Amniotic stem cell (primary cell): ENCODE data around the gene ADORA3.

ENCODE experiments used
- DNase-seq: peaks from one replicate; lab custom pipeline; 2025; lab: John Stamatoyannopoulos, UW

Gene ADORA3

DNA sequence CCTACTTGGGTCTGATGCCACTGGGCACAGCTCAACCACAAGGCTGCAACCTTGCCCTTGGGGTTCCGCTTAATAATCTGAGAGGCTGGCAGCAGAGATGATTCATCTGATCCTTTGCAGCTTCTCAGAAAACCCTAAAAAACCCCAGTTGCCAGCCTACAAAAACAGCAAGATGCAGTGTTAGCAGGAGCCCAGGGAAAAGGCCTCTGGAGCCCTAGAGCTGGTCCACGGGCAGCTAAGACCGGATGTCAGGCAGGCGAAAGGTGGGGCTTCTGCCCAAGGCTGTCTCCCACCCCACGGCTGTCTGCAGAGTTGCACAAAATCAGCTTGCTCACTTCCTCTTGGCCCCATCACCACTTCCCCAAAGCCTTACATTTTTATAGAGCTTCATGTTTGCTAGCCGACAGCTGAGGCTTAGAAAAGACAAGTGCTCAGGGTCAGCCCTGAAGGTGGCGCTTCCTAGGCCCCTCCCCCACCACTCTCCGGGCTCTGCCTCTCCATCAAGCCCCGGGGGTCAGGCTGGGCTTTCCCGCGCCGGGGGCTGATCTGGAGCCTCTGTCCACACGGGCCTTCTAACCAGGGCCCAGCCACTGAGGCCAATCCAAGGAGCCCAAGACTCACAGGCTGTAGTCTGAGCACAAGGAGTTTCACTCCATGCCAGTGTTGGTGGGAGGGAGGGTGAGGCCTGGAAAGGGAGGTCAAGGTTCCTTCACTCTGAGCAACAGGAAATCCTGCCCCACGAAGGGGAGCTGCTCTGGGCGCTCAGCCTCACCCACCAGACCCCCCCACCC is 4.2 kb upstream of the ADORA3 start:
- DNase-seq: no peak

DNA sequence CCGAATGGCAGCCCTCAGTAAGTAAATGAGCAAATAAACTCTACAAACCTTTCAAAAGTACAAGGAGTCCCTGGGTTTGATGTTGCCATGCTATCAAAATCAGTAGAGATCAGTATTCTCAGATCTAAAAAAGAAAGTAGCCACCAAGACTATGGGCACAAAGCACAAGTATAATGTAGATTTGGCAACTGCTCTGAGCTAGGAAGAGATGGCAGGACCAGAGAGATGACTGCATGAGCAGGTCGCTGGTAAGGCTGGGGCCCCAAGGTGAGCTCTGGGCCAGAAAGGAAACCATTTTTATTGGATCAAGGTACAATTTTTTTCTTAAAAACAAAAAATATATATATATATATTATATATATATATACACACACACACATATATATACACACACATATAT is 3.1 kb upstream of the ADORA3 start:
- no peak for DNase-seq

DNA sequence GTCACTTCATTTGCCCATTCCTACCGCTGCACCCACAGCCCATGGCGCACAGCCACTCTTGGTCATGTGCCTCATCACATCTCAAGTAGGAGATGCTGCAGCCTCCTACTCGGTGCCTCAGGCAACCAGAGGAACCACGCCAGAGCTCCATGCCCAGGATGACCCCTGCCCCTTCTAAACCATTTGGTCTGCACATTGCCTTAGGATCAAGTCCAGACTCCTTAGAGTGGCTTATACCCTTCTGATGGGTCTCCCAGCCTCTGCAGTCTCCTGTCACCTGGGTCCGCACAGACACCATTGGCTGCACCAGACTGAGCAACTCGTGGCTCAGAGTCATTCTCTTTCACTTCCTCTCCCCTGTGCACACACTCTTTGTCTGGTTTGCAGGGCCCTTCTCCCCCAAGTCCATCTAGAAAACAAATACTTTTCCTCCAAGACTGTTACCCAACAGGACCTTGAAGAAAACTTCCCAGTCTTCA is 2.2 kb upstream of the ADORA3 start:
- DNase-seq: no peak

DNA sequence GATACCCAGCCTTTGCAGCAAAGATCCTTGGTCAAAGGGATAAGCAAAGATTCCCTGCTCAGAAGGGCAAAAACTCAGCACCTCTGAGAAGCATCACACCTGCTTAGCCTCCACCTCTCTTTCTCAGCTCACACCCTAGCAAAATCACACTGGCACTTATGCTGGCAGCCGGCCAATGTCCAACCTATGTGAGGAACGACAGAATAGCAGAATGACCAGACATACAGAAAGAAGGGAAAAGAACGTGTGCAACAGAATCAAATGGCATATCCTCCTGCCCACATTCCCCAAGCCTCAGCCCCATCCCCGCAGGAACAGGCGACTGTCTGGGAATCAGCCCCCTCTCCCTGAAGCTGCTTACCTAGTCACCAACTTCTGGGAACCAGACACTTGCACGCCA is 664 bp upstream of the ADORA3 start:
- DNase-seq: no peak

DNA sequence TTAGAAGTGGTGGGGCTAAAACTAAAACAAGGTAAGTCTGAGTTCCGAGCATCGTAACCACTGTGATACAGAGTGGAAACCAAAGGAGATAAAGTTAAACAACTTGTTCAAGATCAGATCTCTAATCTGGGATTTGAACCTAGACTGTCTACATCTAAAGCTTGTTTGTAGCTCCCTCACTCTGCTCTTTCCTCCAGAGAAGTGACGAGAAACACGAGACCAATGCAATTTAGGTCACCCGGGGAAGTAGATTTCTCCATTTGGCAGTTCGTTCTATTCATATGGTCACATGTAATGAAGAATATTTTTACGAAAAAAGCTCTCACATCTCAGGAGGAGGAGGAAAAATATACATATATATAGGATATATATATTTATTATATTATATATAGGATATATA is 1.8 kb downstream of the ADORA3 start:
- no peak for DNase-seq

DNA sequence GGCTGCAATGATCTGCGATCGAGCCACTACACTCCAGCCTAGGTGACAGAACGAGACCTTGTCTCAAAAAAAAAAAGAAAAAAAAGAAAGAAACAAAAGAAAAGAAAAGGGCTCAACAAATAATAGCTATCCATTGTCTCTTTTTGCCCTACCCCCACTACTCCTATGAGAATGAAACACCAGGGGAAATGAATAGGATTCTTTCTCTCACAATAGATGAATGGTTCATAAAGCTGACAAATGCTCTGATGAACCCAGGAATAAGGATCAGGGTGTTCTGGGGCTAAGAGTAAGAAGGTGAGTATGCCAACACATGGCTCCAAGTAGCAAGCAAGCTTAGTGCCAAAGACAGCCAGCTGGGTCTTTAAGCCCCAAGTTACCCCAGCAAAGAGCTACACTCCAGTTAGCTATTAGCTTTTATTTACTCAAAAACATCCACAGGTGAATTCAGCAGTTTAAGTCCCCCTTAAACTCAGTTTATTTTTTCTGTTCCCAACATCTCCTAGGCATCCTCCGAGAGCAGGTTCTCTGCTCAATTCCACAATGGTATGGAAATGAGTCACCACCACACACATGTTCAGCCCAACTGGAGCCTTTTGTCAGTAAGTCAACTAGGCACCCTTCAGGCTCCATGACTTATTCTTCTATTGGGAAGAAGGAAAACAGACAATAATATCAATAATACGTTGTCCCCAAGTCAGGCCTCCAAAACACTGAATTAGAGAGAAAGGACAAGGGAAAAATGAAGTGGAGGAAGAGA is 4.2 kb downstream of the ADORA3 start:
- no peak for DNase-seq

DNA sequence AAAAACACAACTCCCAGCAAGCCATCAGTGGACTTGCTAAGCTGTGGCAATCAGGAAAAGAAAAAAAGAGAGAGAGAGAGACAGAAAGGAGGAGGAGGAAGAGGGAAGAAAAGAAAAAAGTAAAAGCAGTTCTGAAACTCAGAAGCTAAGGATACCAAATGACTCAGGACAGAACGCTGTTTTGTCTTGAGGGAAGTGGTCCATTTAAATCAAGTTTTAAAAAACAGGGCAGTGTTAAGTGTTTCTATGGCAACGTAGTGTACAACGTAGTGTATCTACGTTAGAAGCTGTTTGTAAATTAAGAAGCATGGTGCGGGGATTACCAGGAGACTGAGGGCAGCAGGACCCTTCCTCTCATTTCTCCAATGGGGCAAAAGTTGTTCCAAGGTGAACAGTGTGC is 5.8 kb downstream of the ADORA3 start:
- no peak for DNase-seq

DNA sequence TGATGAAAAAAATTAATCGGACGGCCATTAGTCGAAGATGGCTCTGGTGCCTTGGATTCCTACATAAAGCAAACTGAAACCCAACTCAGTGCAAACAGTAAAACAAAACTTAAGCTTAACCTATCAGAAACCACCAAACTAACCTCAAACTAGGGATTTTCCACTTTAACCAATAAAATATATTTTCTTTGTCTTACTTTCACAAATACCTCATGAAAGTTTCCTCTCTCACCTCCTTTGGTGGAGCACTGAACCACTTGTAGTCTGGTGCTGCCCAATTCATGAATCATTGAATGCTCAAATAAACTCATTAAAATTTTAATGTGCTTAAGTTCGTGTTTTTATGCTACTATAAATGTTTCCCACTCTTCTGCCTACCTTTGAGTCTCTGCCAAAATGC is 7.0 kb downstream of the ADORA3 start:
- DNase-seq: no peak

DNA sequence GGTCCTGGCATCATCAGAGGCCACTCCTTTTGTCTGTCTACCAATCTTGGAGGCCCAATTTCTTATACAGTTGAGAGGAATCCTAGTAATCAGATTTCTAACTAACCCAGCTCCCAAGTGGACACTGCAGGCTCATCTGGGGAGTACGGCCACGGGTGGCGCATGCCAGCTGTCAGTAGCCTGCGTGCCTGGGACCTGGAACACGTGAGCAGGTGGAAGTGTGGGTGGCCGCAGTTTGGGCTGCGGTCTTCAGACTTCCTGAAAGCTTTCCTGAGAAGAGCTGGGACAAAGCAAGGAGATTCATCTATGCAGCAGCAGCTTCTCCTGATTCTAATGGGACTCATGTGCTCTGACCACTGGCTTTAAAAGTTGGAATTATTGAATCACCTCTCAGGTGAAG is 12.4 kb downstream of the ADORA3 start:
- no peak for DNase-seq

DNA sequence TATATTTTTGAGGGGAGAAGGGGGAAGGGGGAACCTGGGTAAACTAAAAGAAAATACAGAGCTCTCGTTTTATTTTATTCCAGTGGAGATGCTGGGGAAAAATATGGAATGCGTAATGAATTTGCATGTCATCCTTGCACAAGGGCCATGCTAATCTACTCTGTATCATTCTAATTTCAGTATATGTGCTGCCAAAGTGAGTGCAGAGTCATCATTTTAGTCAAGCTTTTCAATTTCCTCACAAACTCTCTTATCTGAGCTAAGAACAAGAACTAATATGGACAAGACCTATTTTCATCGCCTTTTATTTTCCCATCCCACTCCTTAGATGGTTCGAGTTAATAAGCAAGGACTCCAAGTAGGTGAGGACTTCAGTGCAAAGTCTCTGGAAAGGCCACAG is 13.2 kb downstream of the ADORA3 start:
- DNase-seq: no peak

DNA sequence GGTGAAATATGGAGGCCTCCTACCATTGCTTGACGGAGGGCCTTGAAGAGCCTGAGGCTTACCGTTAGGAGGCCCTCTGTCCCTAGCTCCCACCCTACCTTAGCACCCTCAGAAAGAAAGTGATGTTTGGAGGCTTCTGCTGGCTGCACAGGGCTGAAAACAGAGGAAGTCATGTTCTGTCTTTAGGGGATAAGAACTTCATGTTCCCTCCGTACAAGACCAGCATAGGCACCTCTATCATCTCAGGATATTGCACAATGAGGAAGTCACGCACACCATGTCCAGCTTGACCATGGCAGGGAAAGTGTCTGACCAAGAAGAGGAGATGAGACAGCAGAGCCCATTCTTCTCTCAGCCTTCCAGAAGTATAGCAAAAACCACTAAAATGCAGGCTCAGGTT is 13.8 kb downstream of the ADORA3 start:
- DNase-seq: no peak

DNA sequence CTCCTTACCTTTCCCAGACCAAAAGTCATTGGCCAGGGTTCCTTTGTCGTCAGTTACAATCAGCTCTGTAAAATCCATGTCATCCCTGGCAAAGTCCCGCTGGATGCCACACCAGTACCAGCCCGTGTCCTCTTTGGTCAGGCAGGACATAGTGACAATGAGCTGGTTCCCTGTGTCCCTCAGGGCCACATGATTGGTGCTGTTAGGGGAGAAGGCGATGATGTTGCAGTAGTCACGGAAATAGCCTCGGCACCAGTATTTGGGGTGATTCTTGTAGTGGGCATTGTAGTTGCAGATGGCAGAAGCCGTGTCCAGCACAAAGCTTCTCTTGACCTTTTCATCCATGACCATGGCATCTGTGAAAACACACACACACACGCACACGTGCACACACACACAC is 14.8 kb downstream of the ADORA3 start:
- no peak for DNase-seq

DNA sequence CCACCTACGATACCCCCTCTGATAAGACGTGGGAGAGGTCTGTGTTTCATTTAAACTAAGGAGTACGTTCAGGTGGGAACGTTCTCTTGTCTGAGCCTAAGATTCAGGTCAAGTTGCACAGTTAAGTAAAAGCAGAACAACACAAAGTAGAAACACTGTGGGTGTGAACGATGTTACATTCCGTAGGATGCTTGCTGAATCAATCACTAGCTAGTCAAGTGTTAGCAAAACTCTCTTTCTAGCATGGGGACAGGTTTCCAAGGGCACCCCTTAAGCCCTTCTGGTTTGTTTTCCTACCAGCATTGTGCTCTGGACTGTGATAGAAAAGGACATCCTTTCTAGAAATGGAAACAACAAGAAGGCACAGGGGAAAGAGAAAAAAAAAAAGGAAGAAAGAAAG is 16.3 kb downstream of the ADORA3 start:
- no peak for DNase-seq

DNA sequence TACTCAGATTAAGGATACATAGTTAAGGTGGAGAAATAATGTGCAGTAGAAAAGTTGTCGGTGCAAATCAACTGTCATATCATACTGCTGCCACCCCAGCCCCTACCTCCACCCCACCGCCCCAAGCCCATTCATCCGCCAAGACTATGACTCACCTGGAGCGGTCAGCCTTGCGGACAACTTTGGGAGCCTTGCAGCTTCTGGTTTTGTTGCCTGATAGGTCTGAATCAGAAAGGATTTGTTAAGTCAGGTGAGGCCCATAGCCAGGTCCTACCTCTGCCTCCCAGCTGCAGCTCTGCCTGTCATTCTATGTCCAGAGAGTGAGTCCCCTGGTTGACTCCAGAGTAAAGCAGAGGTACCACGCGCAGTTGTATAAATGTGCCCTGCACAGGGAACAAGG is 17.0 kb downstream of the ADORA3 start:
- no peak for DNase-seq

DNA sequence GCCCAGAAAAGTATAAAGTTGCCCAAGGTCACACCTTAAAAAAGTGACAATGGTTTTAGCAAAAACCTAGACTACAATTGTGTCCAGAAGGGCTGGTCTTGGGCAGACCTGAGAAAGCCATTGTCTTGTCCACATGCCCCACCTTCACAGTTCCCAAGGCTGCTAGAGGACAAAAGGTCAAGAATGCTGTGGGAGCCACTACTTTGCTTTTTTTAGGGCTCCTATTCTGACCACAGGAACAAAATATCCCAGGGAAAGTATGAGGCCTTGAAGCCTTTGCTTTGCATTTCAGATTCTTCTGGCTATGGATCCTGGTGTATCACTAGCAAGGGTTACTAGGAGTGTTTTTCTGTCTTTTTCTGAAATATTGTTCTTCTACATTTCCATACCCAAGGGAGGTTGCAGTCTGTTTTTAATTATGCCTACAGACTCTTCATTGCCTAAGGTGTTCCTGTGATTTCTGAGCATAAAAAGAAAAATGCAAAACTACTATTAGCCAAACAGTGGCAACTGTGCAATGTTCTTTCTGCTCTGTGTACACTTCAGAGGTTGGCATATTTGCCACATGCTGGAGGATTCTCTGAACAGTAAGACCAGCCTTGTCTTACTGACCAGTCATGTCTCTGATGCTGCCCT is 18.9 kb downstream of the ADORA3 start:
- DNase-seq: no peak

DNA sequence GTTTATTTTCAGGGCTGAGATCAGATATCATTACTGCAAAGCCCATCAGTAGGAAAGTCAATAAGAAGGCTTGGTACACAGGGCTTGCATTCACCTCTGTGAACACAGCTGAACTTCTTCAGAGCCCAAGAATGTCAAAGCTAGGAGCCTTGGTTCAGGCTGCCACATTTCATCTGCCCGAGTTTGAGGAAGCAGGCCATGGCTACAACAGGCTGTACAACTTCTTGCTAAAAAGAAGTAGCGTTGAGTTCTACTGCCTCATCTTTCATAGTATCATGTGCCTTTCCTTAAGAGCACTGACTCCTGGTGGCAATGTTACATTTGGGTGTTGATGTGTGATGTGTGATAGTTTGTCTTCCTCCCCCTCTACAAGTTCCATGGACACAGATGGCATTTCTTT is 19.6 kb downstream of the ADORA3 start:
- no peak for DNase-seq

DNA sequence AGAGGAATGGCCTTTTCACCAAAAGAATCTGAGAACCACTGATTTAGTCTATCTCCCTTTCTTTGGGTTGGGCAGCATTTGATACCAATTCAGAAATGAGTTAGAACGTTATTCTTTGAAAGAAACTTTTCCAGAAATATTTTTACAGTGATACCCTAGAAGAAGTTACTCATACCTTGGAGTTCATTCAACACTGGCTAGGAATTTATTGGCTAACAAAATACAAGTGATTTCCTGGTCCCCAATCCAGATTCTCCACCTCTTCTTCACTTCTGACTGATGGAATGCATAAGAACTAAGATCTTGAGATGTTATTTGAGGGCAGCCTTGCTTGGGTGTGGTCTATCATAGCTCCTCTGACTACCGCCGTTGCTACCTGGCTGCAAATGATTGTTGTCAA is 20.3 kb downstream of the ADORA3 start:
- DNase-seq: no peak

DNA sequence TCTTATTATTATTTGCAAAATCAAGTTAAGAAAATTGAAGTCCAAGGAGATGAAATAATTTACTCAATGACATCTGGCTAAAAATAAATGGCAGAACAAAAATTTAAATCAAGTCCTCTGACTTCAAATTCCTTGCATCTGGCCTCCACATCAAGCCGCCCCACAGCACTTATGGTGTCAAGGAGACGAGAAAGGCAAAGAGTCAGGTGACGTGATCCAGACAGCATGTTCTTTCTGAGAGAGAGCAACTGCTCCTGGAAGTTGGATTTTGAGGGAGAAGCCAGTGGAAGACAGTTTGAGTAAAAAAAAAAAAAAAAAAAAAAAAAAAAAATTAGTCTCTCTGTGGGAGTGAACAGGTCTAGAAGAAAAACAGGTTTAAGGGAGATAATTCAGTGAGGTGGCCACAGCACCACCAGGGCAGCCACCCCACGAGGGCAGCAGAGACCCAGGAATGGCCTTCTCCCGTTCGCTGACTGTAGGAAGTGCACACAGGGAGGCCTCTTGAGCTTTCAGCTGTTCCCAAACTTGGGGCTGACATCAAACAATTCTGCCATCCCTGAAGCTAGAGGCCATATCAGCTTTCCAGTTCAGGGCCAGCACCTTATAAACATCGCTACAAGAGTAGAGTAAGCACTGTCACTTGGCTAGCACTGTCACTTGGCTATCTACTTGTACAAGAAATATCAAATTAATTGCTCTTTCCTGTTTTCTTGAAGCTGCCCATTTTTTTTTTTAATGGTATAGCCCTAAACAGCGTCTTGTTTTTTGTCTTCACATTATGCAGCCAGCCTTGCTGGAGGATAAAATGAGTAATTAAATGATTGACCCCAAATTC is 21.8 kb downstream of the ADORA3 start:
- DNase-seq: no peak

DNA sequence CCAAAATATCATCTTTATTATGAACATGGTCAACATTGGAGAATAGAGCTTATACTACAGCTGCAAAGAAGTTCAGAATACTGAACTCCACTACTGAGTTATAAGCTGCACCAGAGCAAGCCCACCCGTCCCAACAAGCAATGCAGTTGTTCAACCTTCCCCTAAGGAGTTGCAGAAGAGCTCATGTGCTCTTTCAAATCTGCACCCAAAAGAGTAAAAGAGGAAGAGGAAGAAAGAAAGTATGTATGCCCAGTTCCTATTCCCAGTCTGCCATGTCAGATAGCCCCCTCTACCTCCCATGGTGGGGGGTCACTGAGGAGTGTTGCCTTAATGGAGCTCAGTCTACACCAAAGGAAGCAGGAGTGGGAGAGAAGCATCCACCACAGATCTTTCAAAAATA is 22.8 kb downstream of the ADORA3 start:
- no peak for DNase-seq

DNA sequence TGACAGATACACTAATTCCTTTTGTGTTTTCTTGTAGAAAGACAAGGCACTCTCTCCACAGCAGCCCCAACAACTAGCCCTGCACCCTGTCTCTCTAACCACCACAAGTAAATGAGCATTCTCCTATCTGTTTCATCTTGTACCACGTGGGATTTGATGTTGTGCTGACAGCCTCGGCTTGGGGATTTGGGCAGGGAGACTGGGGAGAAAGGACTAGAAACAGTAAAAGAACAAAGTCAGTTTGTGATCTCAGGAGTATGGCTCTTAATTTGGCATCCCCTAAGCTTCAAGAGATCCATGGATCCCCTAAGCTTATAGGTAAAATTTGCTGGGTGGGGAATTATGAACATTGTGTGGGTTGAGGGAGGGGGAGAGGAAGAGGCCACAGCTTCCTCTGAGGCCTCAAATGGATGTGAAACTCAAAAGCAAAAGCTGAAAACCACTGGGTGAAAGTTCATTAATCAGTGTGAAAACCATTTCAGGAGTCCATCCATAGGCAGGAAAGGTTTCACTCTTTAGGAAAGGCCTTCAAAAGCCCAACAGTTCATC is 26.6 kb downstream of the ADORA3 start:
- no peak for DNase-seq

DNA sequence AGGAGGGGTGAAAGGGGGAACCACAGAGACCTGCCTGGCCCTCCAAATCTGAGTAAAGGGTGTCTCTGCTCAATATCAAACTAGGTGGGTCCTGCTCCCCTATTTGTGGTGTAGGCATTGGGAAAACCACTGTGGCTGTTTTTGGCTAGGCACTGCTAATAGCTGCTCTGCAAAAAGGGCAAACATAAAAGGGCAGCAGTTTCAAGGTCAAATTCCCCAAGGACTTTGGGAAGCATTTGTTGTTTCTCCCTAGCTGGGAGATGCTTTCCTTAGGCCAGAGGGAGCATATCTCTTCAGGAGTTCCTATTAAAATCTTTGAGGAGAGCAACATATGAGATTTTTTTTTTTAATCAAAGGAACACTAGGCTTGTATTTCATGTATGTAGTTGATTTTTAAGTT is 27.2 kb downstream of the ADORA3 start:
- DNase-seq: no peak

DNA sequence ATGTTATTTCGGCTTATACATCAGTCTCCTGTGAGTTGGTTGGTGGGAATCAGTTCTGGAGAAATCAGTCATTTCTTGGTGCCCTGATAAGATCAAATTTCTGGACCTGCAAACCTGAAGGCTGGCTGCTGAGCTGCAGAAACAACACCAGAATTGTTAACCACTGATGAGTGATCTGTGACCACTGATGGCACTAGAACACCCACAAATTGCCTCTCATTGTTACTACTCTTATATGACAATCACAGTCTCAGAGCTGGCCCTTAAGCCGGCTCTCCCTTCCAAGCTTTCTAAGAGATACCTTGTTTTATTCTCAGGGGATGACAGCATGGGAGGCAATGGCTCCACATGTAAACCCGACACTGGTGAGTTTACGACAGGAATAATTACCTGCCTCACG is 27.7 kb downstream of the ADORA3 start:
- DNase-seq: no peak
